ENCODE results near the gene HEG1.

Gene HEG1

GRCh38 chr3:125000661-125001060 lies 55.1 kb downstream of the HEG1 start:
- DNase-seq = no peak
- Histone ChIP-seq H3K4me1 (ENCODE audit: control insufficient read depth in 1 of 2, insufficient read depth in 2 of 2, low read length in 2 of 2) (peaks cover 2 to 6% of the 10 kb centered on the region in 2 experiments), H3K14ac (ENCODE audit: low read length) (no peak overlapping the region), H3K79me1 (ENCODE audit: low read length) (no peaks in the 10 kb centered on the region), H3K9ac (ENCODE audit: low read length) (no peak overlapping the region), H3K4me3 (ENCODE audit: low read depth, low read length) (no peak overlapping the region), H3K23ac (ENCODE audit: low read length) (no peak overlapping the region), H2BK5ac (ENCODE audit: low read depth, low read length, poor library complexity) (no peak overlapping the region), H2AFZ (ENCODE audit: insufficient read depth, low read length, poor library complexity) (no peak overlapping the region), H3K4ac (ENCODE audit: low read depth, low read length) (no peak overlapping the region), H2AK5ac (ENCODE audit: low read length) (no peak overlapping the region), H3K9me3 (ENCODE audit: insufficient read depth, low read depth, low read length) (no peaks in the 10 kb centered on the region), H3K79me2 (ENCODE audit: control insufficient read depth, insufficient read depth, low read length, poor library complexity) (no peaks in the 10 kb centered on the region), H3K18ac (ENCODE audit: low read length) (no peak overlapping the region), H2BK12ac (ENCODE audit: low read length) (no peak overlapping the region), H2BK120ac (ENCODE audit: insufficient read depth, low read length, poor library complexity) (no peak overlapping the region), H3K36me3 (ENCODE audit: control insufficient read depth in 1 of 2, insufficient read depth in 2 of 2, low read length in 2 of 2) (peaks cover 49 to 77% of the 10 kb centered on the region in 2 experiments), H3K27me3 (ENCODE audit: insufficient read depth, low read length) (no peaks in the 10 kb centered on the region), H3K27ac (ENCODE audit: low read depth, low read length) (no peak overlapping the region), H4K12ac (ENCODE audit: low read depth, low read length) (no peak overlapping the region), H4K8ac (ENCODE audit: low read depth, low read length) (no peak overlapping the region), H3K4me2 (ENCODE audit: low read length) (no peak overlapping the region), H4K91ac (ENCODE audit: low read depth, low read length) (no peak overlapping the region)
- WGBS (ENCODE audit: extremely low coverage, insufficient coverage, insufficient read length) = no CpG with 5 or more reads among the region's 2 CpGs

DNA sequence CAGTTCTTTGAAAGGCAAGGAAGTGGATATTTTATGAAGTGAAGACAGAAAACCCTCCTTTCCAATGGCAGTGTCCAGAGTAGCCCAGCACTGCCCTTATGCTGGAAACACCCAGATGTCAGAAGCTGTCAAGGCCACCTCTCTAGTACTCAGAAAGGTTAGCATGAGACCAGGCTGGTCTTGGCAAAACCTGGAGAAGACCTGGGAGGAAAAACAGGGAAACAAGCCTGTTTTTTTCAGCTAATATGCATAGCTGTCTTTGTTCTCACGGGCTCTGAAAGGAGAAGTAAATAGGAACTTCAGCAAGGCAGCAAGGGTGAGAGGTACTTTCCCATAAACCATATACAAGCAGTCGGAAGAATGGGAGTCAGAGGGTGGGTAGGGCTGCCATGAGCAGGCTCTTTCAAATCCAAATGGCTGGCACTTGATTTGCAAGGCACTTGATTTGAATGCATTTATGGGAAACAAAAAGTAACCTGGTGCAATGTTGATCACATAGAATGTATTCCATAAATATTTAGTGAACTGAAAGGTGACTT lies 55.8 kb downstream of the HEG1 start:
- Histone ChIP-seq H3K27ac (ENCODE audit: low read depth, low read length) (no peak overlapping the region), H2AK5ac (ENCODE audit: low read length) (no peak overlapping the region), H3K4me1 (ENCODE audit: control insufficient read depth in 1 of 2, insufficient read depth in 2 of 2, low read length in 2 of 2) (peaks cover 2 to 6% of the 10 kb centered on the region in 2 experiments), H4K8ac (ENCODE audit: low read depth, low read length) (no peak overlapping the region), H3K79me2 (ENCODE audit: control insufficient read depth, insufficient read depth, low read length, poor library complexity) (no peaks in the 10 kb centered on the region), H3K27me3 (ENCODE audit: insufficient read depth, low read length) (no peaks in the 10 kb centered on the region), H3K79me1 (ENCODE audit: low read length) (no peaks in the 10 kb centered on the region), H3K23ac (ENCODE audit: low read length) (no peak overlapping the region), H3K4me2 (ENCODE audit: low read length) (no peak overlapping the region), H4K12ac (ENCODE audit: low read depth, low read length) (no peak overlapping the region), H2BK5ac (ENCODE audit: low read depth, low read length, poor library complexity) (no peak overlapping the region), H3K18ac (ENCODE audit: low read length) (no peak overlapping the region), H2AFZ (ENCODE audit: insufficient read depth, low read length, poor library complexity) (no peak overlapping the region), H3K4me3 (ENCODE audit: low read depth, low read length) (no peak overlapping the region), H3K9ac (ENCODE audit: low read length) (no peak overlapping the region), H3K36me3 (ENCODE audit: control insufficient read depth in 1 of 2, insufficient read depth in 2 of 2, low read length in 2 of 2) (peaks cover 51 to 78% of the 10 kb centered on the region in 2 experiments), H3K14ac (ENCODE audit: low read length) (no peak overlapping the region), H2BK120ac (ENCODE audit: insufficient read depth, low read length, poor library complexity) (no peak overlapping the region), H4K91ac (ENCODE audit: low read depth, low read length) (no peak overlapping the region), H3K4ac (ENCODE audit: low read depth, low read length) (no peak overlapping the region), H3K9me3 (ENCODE audit: insufficient read depth, low read depth, low read length) (no peaks in the 10 kb centered on the region), H2BK12ac (ENCODE audit: low read length) (no peak overlapping the region)
- DNase-seq = no peak
- no CpG with 5 or more reads among the region's 2 CpGs for WGBS (ENCODE audit: extremely low coverage, insufficient coverage, insufficient read length)

GRCh38 chr3:124999317-124999716 lies 56.5 kb downstream of the HEG1 start:
- H3K9me3 ChIP-seq (ENCODE audit: insufficient read depth, low read depth, low read length) = no peaks in the 10 kb centered on the region

GRCh38 chr3:124998247-124998630 lies 57.6 kb downstream of the HEG1 start:
- Histone ChIP-seq H3K27ac (ENCODE audit: low read depth, low read length) (no peak overlapping the region), H4K91ac (ENCODE audit: low read depth, low read length) (no peak overlapping the region), H4K8ac (ENCODE audit: low read depth, low read length) (no peak overlapping the region), H2BK120ac (ENCODE audit: insufficient read depth, low read length, poor library complexity) (no peak overlapping the region), H3K27me3 (ENCODE audit: insufficient read depth, low read length) (no peaks in the 10 kb centered on the region), H2BK5ac (ENCODE audit: low read depth, low read length, poor library complexity) (no peak overlapping the region), H3K14ac (ENCODE audit: low read length) (no peak overlapping the region), H3K79me2 (ENCODE audit: control insufficient read depth, insufficient read depth, low read length, poor library complexity) (no peaks in the 10 kb centered on the region), H3K79me1 (ENCODE audit: low read length) (no peaks in the 10 kb centered on the region), H2AFZ (ENCODE audit: insufficient read depth, low read length, poor library complexity) (no peak overlapping the region), H3K36me3 (ENCODE audit: control insufficient read depth in 1 of 2, insufficient read depth in 2 of 2, low read length in 2 of 2) (peaks cover 54 to 78% of the 10 kb centered on the region in 2 experiments), H3K4ac (ENCODE audit: low read depth, low read length) (no peak overlapping the region), H3K9me3 (ENCODE audit: insufficient read depth, low read depth, low read length) (no peaks in the 10 kb centered on the region), H3K23ac (ENCODE audit: low read length) (no peak overlapping the region), H3K4me2 (ENCODE audit: low read length) (no peak overlapping the region), H3K18ac (ENCODE audit: low read length) (no peak overlapping the region), H4K12ac (ENCODE audit: low read depth, low read length) (no peak overlapping the region), H3K9ac (ENCODE audit: low read length) (no peak overlapping the region), H2BK12ac (ENCODE audit: low read length) (no peak overlapping the region), H3K4me1 (ENCODE audit: control insufficient read depth in 1 of 2, insufficient read depth in 2 of 2, low read length in 2 of 2) (peaks cover 0 to 2% of the 10 kb centered on the region in 2 experiments), H3K4me3 (ENCODE audit: low read depth, low read length) (no peak overlapping the region), H2AK5ac (ENCODE audit: low read length) (no peak overlapping the region)
- WGBS (ENCODE audit: extremely low coverage, insufficient coverage, insufficient read length) = no CpG with 5 or more reads among the region's 3 CpGs
- DNase-seq = no peak

More at GRCh38 chr3:124999317-124999716, 56.5 kb downstream of the HEG1 start:
- DNase-seq = no peak
- Histone ChIP-seq H3K79me2 (ENCODE audit: control insufficient read depth, insufficient read depth, low read length, poor library complexity) (no peaks in the 10 kb centered on the region), H3K36me3 (ENCODE audit: control insufficient read depth in 1 of 2, insufficient read depth in 2 of 2, low read length in 2 of 2) (peaks cover 54 to 76% of the 10 kb centered on the region in 2 experiments), H2BK120ac (ENCODE audit: insufficient read depth, low read length, poor library complexity) (no peak overlapping the region), H3K14ac (ENCODE audit: low read length) (no peak overlapping the region), H3K18ac (ENCODE audit: low read length) (no peak overlapping the region), H4K8ac (ENCODE audit: low read depth, low read length) (no peak overlapping the region), H2BK12ac (ENCODE audit: low read length) (no peak overlapping the region), H3K9ac (ENCODE audit: low read length) (no peak overlapping the region), H3K4me1 (ENCODE audit: control insufficient read depth in 1 of 2, insufficient read depth in 2 of 2, low read length in 2 of 2) (peaks cover 2 to 6% of the 10 kb centered on the region in 2 experiments), H3K79me1 (ENCODE audit: low read length) (no peaks in the 10 kb centered on the region), H3K4me3 (ENCODE audit: low read depth, low read length) (no peak overlapping the region), H3K4me2 (ENCODE audit: low read length) (no peak overlapping the region), H3K27ac (ENCODE audit: low read depth, low read length) (no peak overlapping the region), H3K27me3 (ENCODE audit: insufficient read depth, low read length) (no peaks in the 10 kb centered on the region), H2AFZ (ENCODE audit: insufficient read depth, low read length, poor library complexity) (no peak overlapping the region), H2AK5ac (ENCODE audit: low read length) (no peak overlapping the region), H3K4ac (ENCODE audit: low read depth, low read length) (no peak overlapping the region), H4K91ac (ENCODE audit: low read depth, low read length) (no peak overlapping the region), H3K23ac (ENCODE audit: low read length) (no peak overlapping the region), H4K12ac (ENCODE audit: low read depth, low read length) (no peak overlapping the region), H2BK5ac (ENCODE audit: low read depth, low read length, poor library complexity) (no peak overlapping the region)
- no CpG with 5 or more reads among the region's 1 CpG for WGBS (ENCODE audit: extremely low coverage, insufficient coverage, insufficient read length)

All from trophoblast cell (in vitro differentiated cells and primary cell).